Measurements from ENCODE around the gene DRG2.

The DRG2 gene

GRCh38 chr17:18116078-18116477, 28.3 kb downstream of the DRG2 start:
- no peaks in the 10 kb centered on the region for H3K27me3 Mint-ChIP-seq
- H3K27ac Mint-ChIP-seq, result no peak overlapping the region
- no peak overlapping the region for H3K4me3 Mint-ChIP-seq
- H3K36me3 Mint-ChIP-seq (ENCODE audit: low read depth), result no peaks in the 10 kb centered on the region
- H3K9me3 Mint-ChIP-seq, result peaks cover 19% of the 10 kb centered on the region
- peaks cover 5% of the 10 kb centered on the region for H3K4me1 Mint-ChIP-seq (ENCODE audit: low read depth)
- intact Hi-C loops (cut with micrococcal nuclease), result no loop called here

GRCh38 chr17:18117533-18117932, 29.8 kb downstream of the DRG2 start:
- Mint-ChIP-seq H3K4me3 (no peak overlapping the region), H3K36me3 (ENCODE audit: low read depth) (no peaks in the 10 kb centered on the region), H3K4me1 (ENCODE audit: low read depth) (peaks cover 5% of the 10 kb centered on the region), H3K27ac (no peak overlapping the region), H3K9me3 (peaks cover 19% of the 10 kb centered on the region), H3K27me3 (no peaks in the 10 kb centered on the region)
- intact Hi-C loops (cut with micrococcal nuclease), result no loop called here

GRCh38 chr17:18117982-18118975, 30.5 kb downstream of the DRG2 start:
- Mint-ChIP-seq H3K4me3 (no peak overlapping the region), H3K27ac (no peak overlapping the region)
- intact Hi-C loops (cut with micrococcal nuclease), result no loop called here

GRCh38 chr17:18119166-18119745, 31.5 kb downstream of the DRG2 start:
- H3K4me3 Mint-ChIP-seq, result no peak overlapping the region
- no peaks in the 10 kb centered on the region for H3K36me3 Mint-ChIP-seq (ENCODE audit: low read depth)
- H3K27me3 Mint-ChIP-seq, result no peaks in the 10 kb centered on the region
- intact Hi-C loops (cut with micrococcal nuclease), result no loop called here
- no peak overlapping the region for H3K27ac Mint-ChIP-seq
- peaks cover 5% of the 10 kb centered on the region for H3K4me1 Mint-ChIP-seq (ENCODE audit: low read depth)
- peaks cover 19% of the 10 kb centered on the region for H3K9me3 Mint-ChIP-seq

More at GRCh38 chr17:18117982-18118975, 30.5 kb downstream of the DRG2 start:
- Mint-ChIP-seq H3K36me3 (ENCODE audit: low read depth) (no peaks in the 10 kb centered on the region), H3K27me3 (no peaks in the 10 kb centered on the region), H3K9me3 (peaks cover 19% of the 10 kb centered on the region), H3K4me1 (ENCODE audit: low read depth) (peaks cover 5% of the 10 kb centered on the region)

GRCh38 chr17:18119938-18120337, 32.2 kb downstream of the DRG2 start:
- H3K9me3 Mint-ChIP-seq, result peaks cover 19% of the 10 kb centered on the region
- H3K36me3 Mint-ChIP-seq (ENCODE audit: low read depth), result no peaks in the 10 kb centered on the region
- no peak overlapping the region for H3K27ac Mint-ChIP-seq
- H3K27me3 Mint-ChIP-seq, result no peaks in the 10 kb centered on the region
- intact Hi-C loops (cut with micrococcal nuclease), result no loop called here
- H3K4me3 Mint-ChIP-seq, result no peak overlapping the region
- peaks cover 3% of the 10 kb centered on the region for H3K4me1 Mint-ChIP-seq (ENCODE audit: low read depth)

- H3K9me3 Mint-ChIP-seq, result peaks cover 19% of the 10 kb centered on the region
- no peaks in the 10 kb centered on the region for H3K4me1 Mint-ChIP-seq (ENCODE audit: low read depth)
- no peaks in the 10 kb centered on the region for H3K27me3 Mint-ChIP-seq
- H3K4me3 Mint-ChIP-seq, result no peak overlapping the region
- intact Hi-C loops (cut with micrococcal nuclease), result no loop called here
- H3K36me3 Mint-ChIP-seq (ENCODE audit: low read depth), result no peaks in the 10 kb centered on the region
- no peak overlapping the region for H3K27ac Mint-ChIP-seq
Observed at GRCh38 chr17:18120461-18121017, 32.8 kb downstream of the DRG2 start.

GRCh38 chr17:18121144-18121910, 33.6 kb downstream of the DRG2 start:
- Mint-ChIP-seq H3K4me3 (no peak overlapping the region), H3K4me1 (ENCODE audit: low read depth) (no peaks in the 10 kb centered on the region), H3K27ac (no peak overlapping the region), H3K9me3 (peaks cover 19% of the 10 kb centered on the region), H3K36me3 (ENCODE audit: low read depth) (no peaks in the 10 kb centered on the region), H3K27me3 (no peaks in the 10 kb centered on the region)
- intact Hi-C loops (cut with micrococcal nuclease), result no loop called here

- no peaks in the 10 kb centered on the region for H3K4me1 Mint-ChIP-seq (ENCODE audit: low read depth)
- no peak overlapping the region for H3K4me3 Mint-ChIP-seq
- peaks cover 19% of the 10 kb centered on the region for H3K9me3 Mint-ChIP-seq
- H3K36me3 Mint-ChIP-seq (ENCODE audit: low read depth), result no peaks in the 10 kb centered on the region
- H3K27me3 Mint-ChIP-seq, result peaks cover 1% of the 10 kb centered on the region
- intact Hi-C loops (cut with micrococcal nuclease), result no loop called here
- no peak overlapping the region for H3K27ac Mint-ChIP-seq
Observed at GRCh38 chr17:18122990-18123753, 35.4 kb downstream of the DRG2 start.

GRCh38 chr17:18124345-18125126, 36.8 kb downstream of the DRG2 start:
- no peaks in the 10 kb centered on the region for H3K4me1 Mint-ChIP-seq (ENCODE audit: low read depth)
- intact Hi-C loops (cut with micrococcal nuclease), result no loop called here
- peaks cover 6% of the 10 kb centered on the region for H3K9me3 Mint-ChIP-seq
- no peaks in the 10 kb centered on the region for H3K36me3 Mint-ChIP-seq (ENCODE audit: low read depth)
- H3K27ac Mint-ChIP-seq, result no peak overlapping the region
- H3K4me3 Mint-ChIP-seq, result no peak overlapping the region
- peaks cover 1% of the 10 kb centered on the region for H3K27me3 Mint-ChIP-seq

- intact Hi-C loops (cut with micrococcal nuclease), result no loop called here
- Mint-ChIP-seq H3K4me1 (ENCODE audit: low read depth) (no peaks in the 10 kb centered on the region), H3K27me3 (peaks cover 1% of the 10 kb centered on the region), H3K36me3 (ENCODE audit: low read depth) (no peaks in the 10 kb centered on the region), H3K9me3 (no peaks in the 10 kb centered on the region), H3K4me3 (no peak overlapping the region), H3K27ac (no peak overlapping the region)
Observed at GRCh38 chr17:18129041-18129502, 41.3 kb downstream of the DRG2 start.

- Mint-ChIP-seq H3K9me3 (no peaks in the 10 kb centered on the region), H3K4me1 (ENCODE audit: low read depth) (peaks cover 5% of the 10 kb centered on the region), H3K27me3 (peaks cover 6% of the 10 kb centered on the region), H3K4me3 (no peak overlapping the region), H3K27ac (no peak overlapping the region), H3K36me3 (ENCODE audit: low read depth) (no peaks in the 10 kb centered on the region)
- intact Hi-C loops (cut with micrococcal nuclease), result no loop called here
Observed at GRCh38 chr17:18132711-18133110, 45.0 kb downstream of the DRG2 start.

GRCh38 chr17:18136357-18136756, 48.6 kb downstream of the DRG2 start:
- no peak overlapping the region for H3K4me3 Mint-ChIP-seq
- peaks cover 5% of the 10 kb centered on the region for H3K4me1 Mint-ChIP-seq (ENCODE audit: low read depth)
- H3K27ac Mint-ChIP-seq, result no peak overlapping the region

More at GRCh38 chr17:18136357-18136756, 48.6 kb downstream of the DRG2 start:
- H3K9me3 Mint-ChIP-seq, result no peaks in the 10 kb centered on the region
- no peaks in the 10 kb centered on the region for H3K36me3 Mint-ChIP-seq (ENCODE audit: low read depth)
- H3K27me3 Mint-ChIP-seq, result peaks cover 16% of the 10 kb centered on the region
- intact Hi-C loops (cut with micrococcal nuclease), result no loop called here

Measured in dendritic cell treated with granulocyte-macrophage colony-stimulating factor and Interleukin-4, amounts not matched to agents 40 ng/mL and 50 ng/mL, for 4 days (primary cell).